NCI-H146 (cell line): Measurements from ENCODE around the gene SEMA4B.
"Not testable (repeated sequence)": the region's sequence is repeated elsewhere in the genome, so short reads cannot be mapped to it uniquely, and the experiment has no call there.

Source experiments
- DNase-seq: peaks from one replicate; lab custom pipeline; 2025; lab: John Stamatoyannopoulos, UW

Gene SEMA4B

GRCh38 chr15:90201130-90201943, at the start of gene SEMA4B:
Gene SEMA4B (plus strand): TSS chr15:90201330. CDS start chr15:90201579, 249 bp downstream.
- DNase-seq, result peak; percentile 70

- DNase-seq, result no peak
Observed at GRCh38 chr15:90151989-90152645, 49.0 kb upstream of the SEMA4B start.

DNA sequence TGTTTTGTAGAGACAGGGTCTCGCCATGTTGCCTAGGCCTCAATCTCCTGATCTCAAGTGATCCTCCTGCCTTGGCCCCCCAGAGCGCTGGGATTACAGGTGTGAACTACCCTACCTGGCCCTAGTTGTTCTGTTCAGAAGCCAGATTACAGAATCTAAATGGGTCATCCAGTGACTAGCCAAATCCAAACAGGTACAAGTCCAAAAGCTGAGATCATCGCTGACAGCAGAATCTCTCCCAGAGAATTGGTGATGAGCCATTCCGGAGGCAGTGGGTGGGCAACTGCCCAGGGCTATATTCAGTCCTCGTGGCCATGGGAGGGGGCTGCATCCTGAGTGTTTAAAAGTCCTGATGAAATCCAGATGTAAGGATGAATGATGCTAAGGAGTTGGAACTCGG, 47.5 kb upstream of the SEMA4B start:
- no peak for DNase-seq

- no peak for DNase-seq
Observed at GRCh38 chr15:90154246-90154645, 46.9 kb upstream of the SEMA4B start.

DNA sequence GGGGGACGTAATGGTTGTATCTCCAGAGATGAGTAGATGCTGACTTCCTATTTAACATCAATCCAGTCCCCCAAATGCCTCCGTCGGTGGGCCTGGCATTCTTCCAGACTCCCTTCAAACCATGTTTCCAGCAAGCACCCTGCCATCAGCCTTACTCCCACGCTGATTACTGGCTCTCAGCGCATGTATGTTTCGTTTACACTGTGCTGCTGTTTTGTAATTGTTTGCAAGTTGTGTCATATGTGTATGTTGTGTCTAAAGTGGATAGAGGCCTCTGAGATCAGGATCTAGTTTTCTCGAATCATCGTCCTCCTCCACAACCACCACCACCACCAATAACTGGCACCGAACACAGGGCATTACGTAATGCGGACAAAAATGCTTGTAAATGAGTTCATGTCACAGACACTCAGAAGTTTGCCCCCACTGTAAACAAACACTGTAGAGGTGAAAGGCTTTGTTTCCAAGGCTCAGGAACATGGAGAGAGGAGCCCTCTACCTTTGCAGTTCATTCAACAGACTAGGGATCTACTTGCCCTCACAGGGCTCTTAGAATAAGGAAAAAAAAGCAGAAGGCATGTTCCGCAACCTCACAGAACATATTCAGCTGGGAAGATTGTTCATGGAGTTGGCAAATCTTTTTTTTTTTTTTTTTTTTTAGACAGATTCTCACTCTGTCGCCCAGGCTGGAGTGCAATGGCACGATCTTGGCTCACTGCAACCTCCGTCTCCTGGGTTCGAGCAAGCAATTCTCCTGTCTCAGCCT, 46.1 kb upstream of the SEMA4B start:
- no peak for DNase-seq

DNA sequence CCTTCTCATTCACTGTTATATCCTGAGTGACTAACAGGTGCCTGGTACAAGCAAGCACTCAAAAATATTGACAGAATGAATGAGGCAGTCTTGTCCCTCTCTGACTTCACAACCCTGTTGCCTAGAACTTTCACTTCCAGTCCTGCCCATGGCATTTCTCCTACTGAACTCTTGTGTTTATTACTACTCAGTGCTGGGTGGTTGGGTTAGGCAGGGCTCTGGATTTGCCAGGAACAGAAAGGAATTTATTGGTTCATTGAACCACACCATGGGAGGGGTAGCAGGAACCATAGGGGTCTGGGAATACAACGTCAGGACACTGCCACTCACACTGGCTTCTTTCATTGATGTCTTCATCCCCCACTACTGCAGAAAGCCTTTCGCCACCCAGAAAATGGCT, 41.9 kb upstream of the SEMA4B start:
- no peak for DNase-seq

- peak; percentile 94 for DNase-seq
Observed at GRCh38 chr15:90160781-90161727, 40.1 kb upstream of the SEMA4B start.

- no peak for DNase-seq
Observed at GRCh38 chr15:90161950-90162361, 39.2 kb upstream of the SEMA4B start.

GRCh38 chr15:90162956-90163355, 38.2 kb upstream of the SEMA4B start:
- no peak for DNase-seq

DNA sequence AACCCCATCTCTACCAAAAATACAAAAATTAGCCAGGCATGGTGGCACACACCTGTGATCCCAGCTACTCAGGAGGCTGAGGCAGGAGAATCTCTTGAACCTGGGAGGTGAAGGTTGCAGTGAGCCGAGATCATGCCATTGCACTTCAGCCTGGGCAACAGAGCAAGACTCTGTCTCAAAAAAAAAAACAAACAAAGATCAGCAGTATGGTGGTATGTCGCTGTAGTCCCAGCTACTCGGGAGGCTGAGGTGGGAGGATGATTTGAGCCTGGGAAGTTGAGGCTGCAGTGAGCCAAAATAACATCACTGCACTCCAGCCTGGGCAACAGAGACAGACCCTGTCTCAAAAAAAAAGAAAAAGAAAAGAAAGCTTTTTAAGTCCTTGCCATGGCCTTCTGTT, 36.9 kb upstream of the SEMA4B start:
- DNase-seq, result not testable (repeated sequence)

DNA sequence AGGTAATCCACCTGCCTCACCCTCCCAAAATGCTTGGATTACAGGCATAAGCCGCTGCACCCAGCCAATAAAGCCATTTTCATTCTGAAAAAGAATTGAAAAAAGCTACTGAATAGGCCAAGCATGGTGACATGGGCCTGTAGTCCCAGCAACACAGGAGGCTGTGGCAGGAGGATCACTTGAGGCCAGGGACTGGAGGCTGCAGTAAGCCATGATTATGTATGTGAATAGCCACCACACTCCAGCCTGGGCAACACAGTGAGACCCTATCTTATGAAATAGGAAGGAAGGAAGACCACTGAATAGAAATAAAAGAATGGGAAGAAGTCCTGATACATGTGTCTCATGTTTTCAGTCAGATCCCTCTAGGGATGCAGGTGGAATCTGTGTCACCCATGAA, 36.0 kb upstream of the SEMA4B start:
- no peak for DNase-seq

GRCh38 chr15:90165659-90166489, 35.3 kb upstream of the SEMA4B start:
- peak; percentile 73 for DNase-seq

DNA sequence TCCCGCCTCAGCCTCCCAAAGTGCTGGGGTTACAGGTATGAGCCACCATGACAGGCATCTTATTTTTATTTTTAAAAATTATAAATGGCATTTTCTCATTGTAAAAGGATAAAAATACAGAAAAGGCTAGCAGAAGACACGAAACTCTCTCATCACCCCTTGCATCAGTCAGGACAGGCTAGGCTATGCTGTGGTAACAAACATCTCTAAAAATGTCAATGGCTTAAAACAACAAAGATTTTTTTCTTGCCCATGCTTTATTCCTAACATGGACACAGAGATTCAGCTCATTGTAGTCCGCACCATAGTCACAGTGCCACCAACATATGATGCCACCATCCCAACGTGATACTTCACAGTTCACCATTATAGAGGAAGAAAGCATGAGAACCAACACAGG, 34.0 kb upstream of the SEMA4B start:
- no peak for DNase-seq

- DNase-seq, result no peak
Observed at GRCh38 chr15:90171623-90172022, 29.5 kb upstream of the SEMA4B start.

- DNase-seq, result no peak
Observed at GRCh38 chr15:90173372-90173771, 27.8 kb upstream of the SEMA4B start.

- no peak for DNase-seq
Observed at GRCh38 chr15:90174140-90174875, 26.8 kb upstream of the SEMA4B start.

DNA sequence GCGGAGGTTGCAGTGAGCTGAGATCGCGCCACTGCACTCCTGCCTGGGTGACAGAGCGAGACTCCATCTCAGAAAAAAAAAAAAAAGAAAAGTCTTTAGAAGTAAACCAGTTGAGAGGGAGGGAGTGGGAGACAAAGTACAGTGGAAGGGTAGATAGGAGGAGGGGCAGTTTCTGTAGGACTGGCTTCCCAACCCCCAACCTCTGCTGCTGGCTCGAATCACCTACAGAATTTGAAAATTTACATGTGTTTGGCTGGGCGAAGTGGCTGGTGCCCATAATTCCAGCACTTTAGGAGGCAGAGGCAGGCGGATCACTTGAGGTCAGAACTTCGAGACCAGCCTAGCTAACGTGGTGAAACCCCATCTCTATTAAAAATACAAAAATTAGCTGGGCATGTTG, 24.1 kb upstream of the SEMA4B start:
- no peak for DNase-seq

- DNase-seq, result no peak
Observed at GRCh38 chr15:90178468-90179435, 22.4 kb upstream of the SEMA4B start.

- DNase-seq, result no peak
Observed at GRCh38 chr15:90181776-90182175, 19.4 kb upstream of the SEMA4B start.
